Neuronal stem cell (in vitro differentiated cells): ENCODE data around the gene PCID2.

Experiments
- DNase-seq: peaks from one replicate; pipeline ENCODE4 v3.0.0-alpha.2; 2013; ENCODE audit warnings: low spot score
- H2AFZ ChIP-seq: one replicate; pipeline ENCODE4 v1.6.1; 2013; ENCODE audit warnings: mild to moderate bottlenecking, low read length, inconsistent platforms
- H2AK5ac ChIP-seq: 2 replicates; pipeline ENCODE4 v1.6.1; 2013; ENCODE audit warnings: low read depth, mild to moderate bottlenecking, inconsistent platforms, low read length, moderate library complexity, mixed read lengths
- H2BK120ac ChIP-seq: 2 replicates; pipeline ENCODE4 v1.6.1; 2013; ENCODE audit warnings: low read depth, mild to moderate bottlenecking, inconsistent platforms, low read length, moderate library complexity, mixed read lengths
- H2BK12ac ChIP-seq: one replicate; pipeline ENCODE4 v1.6.1; 2013; ENCODE audit warnings: low read length, inconsistent platforms
- H2BK15ac ChIP-seq: 2 replicates; pipeline ENCODE4 v1.6.1; 2013; ENCODE audit warnings: mild to moderate bottlenecking, low read length, inconsistent platforms, mixed read lengths
- H2BK5ac ChIP-seq: one replicate; pipeline ENCODE4 v1.6.1; 2013; ENCODE audit warnings: inconsistent platforms, mild to moderate bottlenecking, low read length, moderate library complexity
- H3K14ac ChIP-seq: one replicate; pipeline ENCODE4 v1.6.1; 2013; ENCODE audit warnings: low read length, inconsistent platforms
- H3K18ac ChIP-seq: 2 replicates; pipeline ENCODE4 v1.6.1; 2013; ENCODE audit warnings: low read length, inconsistent platforms
- H3K23ac ChIP-seq: 2 replicates; pipeline ENCODE4 v1.6.1; 2013; ENCODE audit warnings: low read depth, mild to moderate bottlenecking, mixed read lengths, low read length, inconsistent platforms; ENCODE audit not compliant: poor library complexity
- H3K27ac ChIP-seq: replicated peaks from 3 replicates; pipeline ENCODE4 v1.5.1; 2013; ENCODE audit warnings: low read length, inconsistent platforms
- H3K27me3 ChIP-seq, 3 experiments: 2 replicates each; pipeline ENCODE4 v1.6.1; 2013; ENCODE audit warnings: low read length in 3 of 3, mild to moderate bottlenecking in 2 of 3, inconsistent platforms in 1 of 3, low read depth in 1 of 3, mixed read lengths in 1 of 3, moderate library complexity in 1 of 3; ENCODE audit not compliant: control insufficient read depth in 3 of 3, insufficient read depth in 3 of 3
- H3K36me3 ChIP-seq, 2 donors: replicated peaks in 1 of 2; 2 replicates each; pipeline ENCODE4 v1.6.1; 2013; ENCODE audit warnings: low read length in 2 of 2; ENCODE audit not compliant: control insufficient read depth in 2 of 2, insufficient read depth in 2 of 2
- H3K4ac ChIP-seq: 2 replicates; pipeline ENCODE4 v1.6.1; 2013; ENCODE audit warnings: inconsistent platforms, mild to moderate bottlenecking, low read length, moderate library complexity
- H3K4me1 ChIP-seq, 2 donors: 1 replicate in 1 of 2; 2 replicates in 1 of 2; pipeline ENCODE4 v1.6.1; 2013; ENCODE audit warnings: low read length in 2 of 2, low read depth in 1 of 2; ENCODE audit not compliant: control insufficient read depth in 2 of 2, insufficient read depth in 1 of 2
- H3K4me2 ChIP-seq: one replicate; pipeline ENCODE4 v1.6.1; 2013; ENCODE audit warnings: mild to moderate bottlenecking, low read length, inconsistent platforms; ENCODE audit not compliant: insufficient read depth, poor library complexity, severe bottlenecking
- H3K4me3 ChIP-seq, 2 donors: 2 replicates each; pipeline ENCODE4 v1.5.1; 2013; ENCODE audit warnings: low read length in 2 of 2, mild to moderate bottlenecking in 2 of 2, inconsistent platforms in 1 of 2, moderate library complexity in 1 of 2
- H3K79me1 ChIP-seq: one replicate; pipeline ENCODE4 v1.6.1; 2013; ENCODE audit warnings: low read depth, mild to moderate bottlenecking, inconsistent platforms, low read length, moderate library complexity
- H3K9ac ChIP-seq: one replicate; pipeline ENCODE4 v1.6.1; 2013; ENCODE audit warnings: mild to moderate bottlenecking, low read depth, low read length, inconsistent platforms; ENCODE audit not compliant: poor library complexity
- H3K9me3 ChIP-seq, 2 donors: replicated peaks in 1 of 2; 2 replicates each; pipeline versions ENCODE3 to v1.6.1; 2013; ENCODE audit warnings: low read length in 2 of 2, mild to moderate bottlenecking in 2 of 2, inconsistent platforms in 1 of 2, low read depth in 1 of 2, mixed read lengths in 1 of 2, moderate library complexity in 1 of 2; ENCODE audit not compliant: control insufficient read depth in 2 of 2, insufficient read depth in 1 of 2
- H4K8ac ChIP-seq: one replicate; pipeline ENCODE4 v1.6.1; 2013; ENCODE audit warnings: low read depth, mild to moderate bottlenecking, inconsistent platforms, low read length, moderate library complexity
- H4K91ac ChIP-seq: one replicate; pipeline ENCODE4 v1.6.1; 2013; ENCODE audit warnings: low read length, low read depth, mild to moderate bottlenecking, inconsistent platforms; ENCODE audit not compliant: poor library complexity
- WGBS, 2 donors: extraction: QIAGEN DNeasy Blood & Tissue Kit; methylation state at CpG; one replicate each; pipeline ENCODE4 v1.1.7; 2013; ENCODE audit warnings: missing lambda C conversion rate in 2 of 2, mixed read lengths in 1 of 2; ENCODE audit not compliant: insufficient read length in 2 of 2, insufficient replicate concordance in 1 of 2; ENCODE audit errors: extremely low coverage in 2 of 2; 5-methylcytosine and 5-hydroxymethylcytosine counted together

The PCID2 gene

GRCh38 chr13:113137691-113138298, 70.7 kb downstream of the PCID2 start:
- H2AK5ac ChIP-seq = no peak overlapping the region
- WGBS, 2 donors = no CpG with 5 or more reads among the region's 11 CpGs
- H2BK120ac ChIP-seq = no peak overlapping the region
- no peak overlapping the region for H3K23ac ChIP-seq
- H2BK12ac ChIP-seq = no peak overlapping the region
- no peak overlapping the region for H3K9ac ChIP-seq
- no peak overlapping the region for H3K4ac ChIP-seq
- H3K9me3 ChIP-seq = no peaks in the 10 kb centered on the region
- H2BK5ac ChIP-seq = no peak overlapping the region
- H3K4me2 ChIP-seq = peak overlapping the region; percentile 43
- peaks cover 0 to 31% (median 0%) of the 10 kb centered on the region in 3 experiments for H3K27me3 ChIP-seq
- H2BK15ac ChIP-seq = no peak overlapping the region
- no peak for DNase-seq
- no peak overlapping the region for H4K8ac ChIP-seq
- no peaks in the 10 kb centered on the region for H3K36me3 ChIP-seq
- H4K91ac ChIP-seq = no peak overlapping the region
- no peak overlapping the region for H3K14ac ChIP-seq
- H3K79me1 ChIP-seq = peaks cover 3% of the 10 kb centered on the region
- H3K4me1 ChIP-seq = peaks cover 5 to 9% of the 10 kb centered on the region in 2 donors
- peak overlapping the region; percentile 1 for H2AFZ ChIP-seq
- H3K18ac ChIP-seq = no peak overlapping the region
- no peak overlapping the region for H3K4me3 ChIP-seq
- H3K27ac ChIP-seq = peak overlapping the region; percentile 67

DNA sequence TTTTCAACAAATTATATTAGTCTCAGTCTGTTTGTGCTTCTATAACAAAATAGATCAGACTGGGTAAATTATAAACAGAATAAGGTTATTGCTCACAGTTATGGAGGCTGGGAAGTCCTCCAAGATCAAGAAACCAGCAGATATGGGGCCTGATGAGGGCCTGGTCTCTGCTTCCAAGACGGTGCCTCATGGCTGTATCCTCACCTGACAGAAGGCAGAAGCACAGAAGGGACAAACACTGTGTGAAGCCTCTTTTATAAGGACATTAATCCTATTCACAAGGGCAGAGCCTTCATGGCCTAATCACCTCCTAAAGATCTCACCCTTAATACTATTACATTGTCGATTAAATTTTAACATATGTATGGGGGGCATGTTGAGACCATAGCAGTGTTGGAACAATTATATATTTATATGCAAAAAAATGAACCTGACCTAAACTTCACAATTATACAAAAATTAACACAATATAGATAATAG, 73.1 kb downstream of the PCID2 start:
- no peak overlapping the region for H2AFZ ChIP-seq
- H3K27ac ChIP-seq = no peak overlapping the region
- no peak overlapping the region for H3K18ac ChIP-seq
- H3K36me3 ChIP-seq = no peaks in the 10 kb centered on the region
- no peaks in the 10 kb centered on the region for H3K79me1 ChIP-seq
- H3K4ac ChIP-seq = no peak overlapping the region
- no peak overlapping the region for H3K4me2 ChIP-seq
- no peak overlapping the region for H3K9ac ChIP-seq
- H3K27me3 ChIP-seq = peaks cover 0 to 31% (median 0%) of the 10 kb centered on the region in 3 experiments
- no peak overlapping the region for H3K23ac ChIP-seq
- H2AK5ac ChIP-seq = no peak overlapping the region
- peaks cover 5 to 9% of the 10 kb centered on the region in 2 donors for H3K4me1 ChIP-seq
- H4K91ac ChIP-seq = no peak overlapping the region
- WGBS, 2 donors = no CpG with 5 or more reads among the region's 2 CpGs
- H2BK12ac ChIP-seq = no peak overlapping the region
- no peak overlapping the region for H4K8ac ChIP-seq
- H3K4me3 ChIP-seq = no peak overlapping the region
- H3K9me3 ChIP-seq = no peaks in the 10 kb centered on the region
- no peak overlapping the region for H3K14ac ChIP-seq
- no peak overlapping the region for H2BK15ac ChIP-seq
- H2BK5ac ChIP-seq = no peak overlapping the region
- no peak for DNase-seq
- H2BK120ac ChIP-seq = no peak overlapping the region

- Histone ChIP-seq H3K14ac (peak overlapping the region; percentile 72), H3K4me1 (no peaks in the 10 kb centered on the region), H2BK5ac (no peak overlapping the region), H3K27ac (no peak overlapping the region), H3K4me2 (no peak overlapping the region), H3K4me3 (peak overlapping the region in 1 of 2 donors; percentile 35), H3K36me3 (no peaks in the 10 kb centered on the region), H3K18ac (peak overlapping the region; percentile 20), H4K91ac (no peak overlapping the region), H3K4ac (no peak overlapping the region), H3K9me3 (no peaks in the 10 kb centered on the region), H3K27me3 (peaks cover 0 to 7% (median 0%) of the 10 kb centered on the region in 3 experiments), H2BK12ac (no peak overlapping the region), H3K23ac (peak overlapping the region; percentile 51), H3K79me1 (no peaks in the 10 kb centered on the region), H2AK5ac (peak overlapping the region; percentile 61), H2BK15ac (no peak overlapping the region), H2AFZ (no peak overlapping the region), H2BK120ac (no peak overlapping the region), H3K9ac (no peak overlapping the region), H4K8ac (no peak overlapping the region)
- DNase-seq = no peak
- WGBS, 2 donors = no CpG with 5 or more reads among the region's 60 CpGs
Observed at GRCh38 chr13:113129921-113130750, 78.3 kb downstream of the PCID2 start.

- H3K4me3 ChIP-seq = no peak overlapping the region
- no peak for DNase-seq
- no peak overlapping the region for H2BK12ac ChIP-seq
Observed at GRCh38 chr13:113129480-113129879, 79.0 kb downstream of the PCID2 start.

More at GRCh38 chr13:113129480-113129879, 79.0 kb downstream of the PCID2 start:
- no peak overlapping the region for H3K9ac ChIP-seq
- no peak overlapping the region for H4K91ac ChIP-seq
- peak overlapping the region; percentile 20 for H3K18ac ChIP-seq
- no peak overlapping the region for H3K23ac ChIP-seq
- H3K27ac ChIP-seq = no peak overlapping the region
- no peak overlapping the region for H2BK5ac ChIP-seq
- H2BK15ac ChIP-seq = peak overlapping the region; percentile 31
- no peak overlapping the region for H3K4me2 ChIP-seq
- no peaks in the 10 kb centered on the region for H3K9me3 ChIP-seq
- no peak overlapping the region for H2BK120ac ChIP-seq
- H3K36me3 ChIP-seq = no peaks in the 10 kb centered on the region
- H3K27me3 ChIP-seq = peaks cover 0 to 6% (median 0%) of the 10 kb centered on the region in 3 experiments
- no peak overlapping the region for H3K4ac ChIP-seq
- H2AFZ ChIP-seq = no peak overlapping the region
- no peak overlapping the region for H3K14ac ChIP-seq
- no peak overlapping the region for H4K8ac ChIP-seq
- H2AK5ac ChIP-seq = peak overlapping the region; percentile 61
- no peaks in the 10 kb centered on the region for H3K4me1 ChIP-seq
- WGBS, 2 donors = no CpG with 5 or more reads among the region's 27 CpGs
- H3K79me1 ChIP-seq = no peaks in the 10 kb centered on the region
